Hematopoietic multipotent progenitor cell treated with erythropoietin and hydrocortisone succinate and interleukin-3 and kit ligand, for 8 days (in vitro differentiated cells): ENCODE measurements around the gene NTNG1.

Experiments used
- DNase-seq: peaks from one replicate; pipeline ENCODE4 v3.0.0-alpha.2; 2015

NTNG1 gene

GRCh38 chr1:107344836-107345235, 204.0 kb downstream of the NTNG1 start:
- DNase-seq: no peak

GRCh38 chr1:107352850-107353249, 212.0 kb downstream of the NTNG1 start:
- no peak for DNase-seq

- no peak for DNase-seq
Observed at GRCh38 chr1:107357376-107357775, 216.5 kb downstream of the NTNG1 start.

GRCh38 chr1:107358619-107359327, 217.9 kb downstream of the NTNG1 start:
- DNase-seq: no peak

GRCh38 chr1:107359472-107360241, 218.8 kb downstream of the NTNG1 start:
- DNase-seq: no peak

GRCh38 chr1:107362468-107363140, 221.8 kb downstream of the NTNG1 start:
- no peak for DNase-seq

GRCh38 chr1:107363154-107363553, 222.3 kb downstream of the NTNG1 start:
- no peak for DNase-seq

GRCh38 chr1:107365527-107366240, 224.8 kb downstream of the NTNG1 start:
- no peak for DNase-seq

GRCh38 chr1:107378426-107378825, 237.6 kb downstream of the NTNG1 start:
- no peak for DNase-seq

GRCh38 chr1:107378866-107379265, 238.0 kb downstream of the NTNG1 start:
- DNase-seq: no peak

GRCh38 chr1:107379826-107380225, 239.0 kb downstream of the NTNG1 start:
- no peak for DNase-seq

GRCh38 chr1:107389410-107390396, 248.9 kb downstream of the NTNG1 start:
- no peak for DNase-seq

- no peak for DNase-seq
Observed at GRCh38 chr1:107394301-107394700, 253.5 kb downstream of the NTNG1 start.

GRCh38 chr1:107401704-107402103, 260.9 kb downstream of the NTNG1 start:
- no peak for DNase-seq

- DNase-seq: no peak
Observed at GRCh38 chr1:107404756-107405155, 263.9 kb downstream of the NTNG1 start.

GRCh38 chr1:107405236-107405635, 264.4 kb downstream of the NTNG1 start:
- no peak for DNase-seq

- DNase-seq: no peak
Observed at GRCh38 chr1:107407011-107407410, 266.2 kb downstream of the NTNG1 start.

- DNase-seq: no peak
Observed at GRCh38 chr1:107413546-107413945, 272.7 kb downstream of the NTNG1 start.

- no peak for DNase-seq
Observed at GRCh38 chr1:107413951-107414350, 273.1 kb downstream of the NTNG1 start.

- no peak for DNase-seq
Observed at GRCh38 chr1:107414550-107414949, 273.7 kb downstream of the NTNG1 start.

GRCh38 chr1:107415241-107415640, 274.4 kb downstream of the NTNG1 start:
- no peak for DNase-seq

GRCh38 chr1:107419003-107419402, 278.2 kb downstream of the NTNG1 start:
- no peak for DNase-seq
